ENCODE measurements around the gene LRWD1. TPM values are rescaled to one million over a fixed set of nuclear protein-coding genes. Genes with fewer than 3 reads are reported as not detected.

LRWD1 gene
- total and polyA plus RNA-seq, 2 donors (not counting 1 experiment from before 2014, with no cell fraction given) = 58.2 to 83.7 TPM

- WGBS (ENCODE audit: insufficient coverage) = 51% methylated on average over 11 of the region's 17 CpGs
- peaks cover 49% of the 10 kb centered on the region for H3K4me1 Mint-ChIP-seq
- peaks cover 52 to 70% of the 10 kb centered on the region in 2 donors for H3K4me1 ChIP-seq (ENCODE audit: control insufficient read depth in 2 of 2, insufficient read depth in 2 of 2, low read length in 2 of 2)
- no peak overlapping the region for H2AFZ ChIP-seq (ENCODE audit: insufficient read depth, low read depth, low read length, poor library complexity, severe bottlenecking)
- peak overlapping the region; percentile 64 to 70 for H3K27ac ChIP-seq (ENCODE audit: low read length in 2 of 2)
- H3K36me3 ChIP-seq (replicated peaks in 1 of 2; ENCODE audit: control extremely low read depth in 1 of 2, control insufficient read depth in 1 of 2, extremely low read depth in 1 of 2, insufficient read depth in 2 of 2, low read length in 1 of 2) = peaks cover 0 to 47% of the 10 kb centered on the region in 2 experiments
- peaks cover 0 to 14% (median 0%) of the 10 kb centered on the region in 3 donors for H3K9me3 ChIP-seq (ENCODE audit: control extremely low read depth in 1 of 3, control insufficient read depth in 2 of 3, insufficient read depth in 1 of 3, low read length in 2 of 3)
- TF ChIP-seq CTCF (IDR thresholded peaks at IDR 0.05) (no peak), EZH2 (IDR thresholded peaks at IDR 0.05; ENCODE audit: borderline replicate concordance, insufficient read depth, low read depth, low read length, poor library complexity, severe bottlenecking) (no peak)
- peak overlapping the region in 3 of 5 experiments; percentile 7 to 33 (median 12) for H3K4me3 ChIP-seq (ENCODE audit: control extremely low read depth in 1 of 5, extremely low read depth in 1 of 5, insufficient read depth in 1 of 5, low read depth in 2 of 5, low read length in 4 of 5)
- no peaks in the 10 kb centered on the region for H3K27me3 ChIP-seq (replicated peaks in 1 of 4; ENCODE audit: control extremely low read depth in 1 of 4, control insufficient read depth in 3 of 4, insufficient read depth in 4 of 4, low read length in 3 of 4)
- H4K20me1 ChIP-seq (ENCODE audit: control insufficient read depth, insufficient read depth, low read length, poor library complexity, severe bottlenecking) = peaks cover 34% of the 10 kb centered on the region
- no peaks in the 10 kb centered on the region for H3K9me3 Mint-ChIP-seq (ENCODE audit: insufficient read depth)
- ChIA-PET CTCF (interaction anchor here (1.0 to 46.3 kb wide), 6 partner anchors 12 to 50 kb away, joined by 3 to 1182 read pairs (median 4); partner anchors contain the start of gene PRKRIP1), POLR2A (interaction anchor here (0.7 to 5.9 kb wide), 13 partner anchors 10 to 151 kb away, joined by 3 to 76 read pairs (median 6); partner anchors contain the start of gene ORAI2)
- H3K4me3 Mint-ChIP-seq = peak overlapping the region; percentile 87
- H3K27ac Mint-ChIP-seq = peak overlapping the region; percentile 97
- H3K27me3 Mint-ChIP-seq = no peaks in the 10 kb centered on the region
- peak overlapping the region; percentile 47 for H3K4me2 ChIP-seq (replicated peaks; ENCODE audit: low read depth, low read length, poor library complexity, severe bottlenecking)
- peak; percentile 81 for DNase-seq
- peaks cover 73% of the 10 kb centered on the region for H3K79me2 ChIP-seq (ENCODE audit: control insufficient read depth, insufficient read depth, low read length)
- no peak overlapping the region for H3K9ac ChIP-seq (ENCODE audit: low read length)
- ATAC-seq (ENCODE audit: low read depth) = peak; percentile 48
- intact Hi-C loops (cut with micrococcal nuclease) = loop anchor here (1.0 kb wide), 3 partner anchors 12 to 49 kb away; partner anchors contain the start of genes ORAI2 and PRKRIP1
Measured at GRCh38 chr7:102444961-102445673, 19.7 kb upstream of the LRWD1 start.

All from B cell (primary cell).